Endothelial cell of umbilical vein (primary cell): ENCODE data around the gene IL1R2. TPM values are rescaled to one million over a fixed set of nuclear protein-coding genes. Genes with fewer than 3 reads are reported as not detected.

ENCODE experiments used
- BruUV-seq: library from RNA; stranded (reverse); fragments of 400-500 nt; replicated peaks from 2 replicates; lab custom pipeline; 2021; lab: Mats Ljungman, UMichigan
- CTCF ChIA-PET: fragments of 300-600, 350-600 bp; sonication (Branson Sonifier 250); formaldehyde crosslinking; loops from one replicate; lab custom pipeline; 2021; ENCODE audit warnings: antibody characterized with exemption, inconsistent platforms; lab: Charles Lee
- POLR2A ChIA-PET: fragments of 300-600, 350-600 bp; sonication (Branson Sonifier 250); formaldehyde crosslinking; loops from one replicate; lab custom pipeline; 2021; ENCODE audit warnings: antibody characterized with exemption, inconsistent platforms; lab: Charles Lee
- DNase-seq: peaks from one replicate; pipeline ENCODE4 v3.0.0-alpha.2; 2011; ENCODE audit warnings: low read depth, low spot score
- FAIRE-seq: peaks from 2 replicates; lab custom pipeline; 2011; peaks lifted over from hg19 to GRCh38; lab: Jason Lieb, UNC
- H2AFZ ChIP-seq: 2 replicates; pipeline ENCODE4 v1.6.0; 2012; ENCODE audit warnings: low read depth, low read length, control low read depth, inconsistent platforms
- H3K27ac ChIP-seq: 2 replicates; pipeline ENCODE4 v1.5.1; 2011; ENCODE audit warnings: low read depth, mild to moderate bottlenecking, control low read depth, low read length, moderate library complexity; ENCODE audit not compliant: insufficient read depth
- H3K27me3 ChIP-seq, 2 experiments: 2 replicates each; pipeline versions ENCODE4 v1.6.0 to v1.6.1; 2011; ENCODE audit warnings: low read length in 2 of 2, mixed read lengths in 1 of 2; ENCODE audit not compliant: control insufficient read depth in 2 of 2, insufficient read depth in 2 of 2
- H3K36me3 ChIP-seq, 2 experiments: 2 replicates in 1 of 2; 3 replicates in 1 of 2; pipeline ENCODE4 v1.5.1; 2011; ENCODE audit warnings: low read length in 2 of 2, mild to moderate bottlenecking in 1 of 2, moderate library complexity in 1 of 2; ENCODE audit not compliant: control insufficient read depth in 2 of 2, insufficient read depth in 2 of 2; ENCODE audit errors: extremely low read depth in 1 of 2
- H3K4me1 ChIP-seq: 3 replicates; pipeline ENCODE4 v1.5.1; 2011; ENCODE audit warnings: mild to moderate bottlenecking, low read length; ENCODE audit not compliant: control insufficient read depth, insufficient read depth; ENCODE audit errors: extremely low read depth
- H3K4me2 ChIP-seq: 2 replicates; pipeline ENCODE4 v1.6.1; 2011; ENCODE audit warnings: low read length, control low read depth, mixed read lengths; ENCODE audit not compliant: insufficient read depth
- H3K4me3 ChIP-seq, 3 experiments: fragments of 200-600 bp in 1 of 3; sonication (generic), shearing (Covaris generic) in 1 of 3; replicated peaks in 1 of 3; 2 replicates each; pipeline ENCODE4 v1.5.1; 2011 to 2016; ENCODE audit warnings: control low read depth in 3 of 3, low read length in 3 of 3, mild to moderate bottlenecking in 2 of 3, inconsistent platforms in 1 of 3, low read depth in 1 of 3, moderate library complexity in 1 of 3; ENCODE audit not compliant: insufficient read depth in 1 of 3
- H3K79me2 ChIP-seq: 2 replicates; pipeline ENCODE4 v1.6.0; 2012; ENCODE audit warnings: low read length, inconsistent platforms; ENCODE audit not compliant: control insufficient read depth, insufficient read depth
- H3K9ac ChIP-seq: replicated peaks from 2 replicates; pipeline ENCODE3; 2011; ENCODE audit warnings: low read length, control low read depth; ENCODE audit not compliant: insufficient read depth; ENCODE audit errors: extremely low read depth
- H3K9me1 ChIP-seq: replicated peaks from 3 replicates; pipeline ENCODE4 v1.6.0; 2011; ENCODE audit warnings: mild to moderate bottlenecking, low read length; ENCODE audit not compliant: control insufficient read depth, insufficient read depth; ENCODE audit errors: extremely low read depth
- H3K9me3 ChIP-seq: replicated peaks from 2 replicates; pipeline ENCODE4 v1.5.1; 2012; ENCODE audit warnings: low read length, inconsistent platforms; ENCODE audit not compliant: control insufficient read depth, insufficient read depth
- H4K20me1 ChIP-seq: replicated peaks from 2 replicates; pipeline ENCODE3; 2011; ENCODE audit warnings: mild to moderate bottlenecking, low read length; ENCODE audit not compliant: control insufficient read depth, insufficient read depth; ENCODE audit errors: extremely low read depth
- CTCF ChIP-seq, 2 donors: IDR thresholded peaks; 1 replicate in 1 of 2; 2 replicates in 1 of 2; pipeline ENCODE4 v1.5.1; 2011; ENCODE audit warnings: low read length in 2 of 2, mild to moderate bottlenecking in 2 of 2, moderate library complexity in 2 of 2, control low read depth in 1 of 2, inconsistent platforms in 1 of 2, low read depth in 1 of 2; ENCODE audit not compliant: insufficient read depth in 1 of 2; ENCODE audit errors: extremely low read depth in 1 of 2
- EZH2 ChIP-seq: IDR thresholded peaks from 2 replicates; pipeline ENCODE4 v1.6.1; 2012; ENCODE audit warnings: borderline replicate concordance, low read depth, mild to moderate bottlenecking, moderate library complexity, low read length, inconsistent platforms; ENCODE audit not compliant: severe bottlenecking
- FOS ChIP-seq: IDR thresholded peaks from 2 replicates; pipeline ENCODE4 v1.6.1; 2011; ENCODE audit warnings: mild to moderate bottlenecking, low read length, moderate library complexity, borderline replicate concordance; ENCODE audit not compliant: insufficient read depth
- GATA2 ChIP-seq: IDR thresholded peaks from 2 replicates; pipeline ENCODE4 v1.7.0; 2011; ENCODE audit warnings: low read depth, mild to moderate bottlenecking, moderate library complexity, mixed read lengths, low read length; ENCODE audit not compliant: insufficient read length, insufficient read depth
- JUN ChIP-seq: IDR thresholded peaks from 2 replicates; pipeline ENCODE4 v1.6.1; 2011; ENCODE audit warnings: borderline replicate concordance, low read depth; ENCODE audit not compliant: insufficient read length, insufficient read depth
- MAX ChIP-seq: IDR thresholded peaks from 2 replicates; pipeline ENCODE4 v1.6.1; 2011; ENCODE audit not compliant: insufficient read depth, insufficient read length
- MYC ChIP-seq: IDR thresholded peaks from one replicate; pipeline ENCODE4 v1.6.1; 2011; ENCODE audit warnings: mild to moderate bottlenecking, low read depth, low read length
- POLR2A ChIP-seq: IDR thresholded peaks from 2 replicates; pipeline ENCODE4 v1.6.1; 2012; ENCODE audit warnings: low read depth, mild to moderate bottlenecking, control low read depth, low read length
- POLR2AphosphoS5 ChIP-seq: IDR thresholded peaks from 2 replicates; pipeline ENCODE4 v1.6.1; 2012; ENCODE audit warnings: low read depth, mild to moderate bottlenecking, control low read depth, low read length, moderate library complexity; ENCODE audit not compliant: insufficient read depth
- dilution Hi-C: fragments of 300-500 bp; cut with MboI; formaldehyde crosslinking; loops from one replicate; pipeline ENCODE4 v1.15.0; 2019; ENCODE audit warnings: low sequenced_read_pairs; ENCODE audit not compliant: extremely low pct_ligation_motif_present
- intact Hi-C: fragments of 100-400 bp; cut with micrococcal nuclease; formaldehyde crosslinking; loops from one replicate; pipeline ENCODE4 v1.10.0; 2022
- polyA plus RNA-seq, 4 experiments: library from polyadenylated mRNA; depleted of rRNA in 3 of 4; stranded (reverse) in 3 of 4; unstranded in 1 of 4; fragments of >200 nt; gene quantifications; 2 replicates each; pipeline versions ENCODE4 v1.2.1 to v1.2.3, GENCODE V29; 2011 to 2012; ENCODE audit warnings: missing spikeins in 1 of 4
- total RNA-seq: library from RNA; stranded (reverse); gene quantifications from 2 replicates; pipeline ENCODE4 v1.2.3, GENCODE V29; 2021

The IL1R2 gene
- total and polyA plus RNA-seq, 2 donors (not counting 3 experiments of a cell fraction or from before 2014, with no cell fraction given) = not detected

GRCh38 chr2:102008490-102008889, 16.7 kb downstream of the IL1R2 start:
- H3K4me3 ChIP-seq = no peak overlapping the region
- no peak for TF ChIP-seq POLR2A
- TF ChIP-seq MYC = no peak
- TF ChIP-seq FOS = no peak
- TF ChIP-seq JUN = no peak
- no peak for TF ChIP-seq POLR2AphosphoS5
- no peak for TF ChIP-seq MAX
- TF ChIP-seq EZH2 = no peak
- no peak for TF ChIP-seq CTCF (IDR thresholded peaks at IDR 0.05; ENCODE audit: extremely low read depth in 1 of 2, insufficient read depth in 1 of 2, low read depth in 1 of 2, low read length in 2 of 2)
- no peak for TF ChIP-seq GATA2
- POLR2A ChIA-PET = no interaction called here
- H3K27me3 ChIP-seq = no peaks in the 10 kb centered on the region
- no TSS peak for BruUV-seq
- no peak overlapping the region for H3K4me2 ChIP-seq
- FAIRE-seq = no peak
- H3K27ac ChIP-seq = no peak overlapping the region
- H3K79me2 ChIP-seq = no peaks in the 10 kb centered on the region
- H3K36me3 ChIP-seq = no peaks in the 10 kb centered on the region
- dilution Hi-C loops = no loop called here
- DNase-seq = no peak
- H3K9me1 ChIP-seq = no peaks in the 10 kb centered on the region
- intact Hi-C loops = no loop called here
- H4K20me1 ChIP-seq = no peaks in the 10 kb centered on the region
- CTCF ChIA-PET = interaction anchor here (1.3 to 4.9 kb wide), 3 partner anchors 12 to 231 kb away, joined by 6 to 172 read pairs (median 9); no protein-coding TSS in a partner anchor
- no peaks in the 10 kb centered on the region for H3K9me3 ChIP-seq
- peaks cover 11% of the 10 kb centered on the region for H3K4me1 ChIP-seq
- no peak overlapping the region for H3K9ac ChIP-seq
- H2AFZ ChIP-seq = no peak overlapping the region
